Umbilical cord (tissue), 2 donors: ENCODE measurements around the gene IRF2. TPM values are rescaled to one million over a fixed set of nuclear protein-coding genes. Genes with fewer than 3 reads are reported as not detected.

Source experiments
- DNase-seq: peaks from one replicate; pipeline ENCODE4 v3.0.0-alpha.2; 2015; ENCODE audit warnings: low spot score
- total RNA-seq: library from RNA; depleted of rRNA; stranded (reverse); fragments of >200 nt; gene quantifications from one replicate; pipeline ENCODE4 v1.2.3, GENCODE V29; 2014; ENCODE audit warnings: low replicate concordance; ENCODE audit not compliant: insufficient read depth

Gene IRF2
- total RNA-seq, 1 donor from 2014 or later = 12.0 TPM

- no peak for DNase-seq
Measured at GRCh38 chr4:184450743-184451535, 23.4 kb downstream of the IRF2 start.

- peak; percentile 40 for DNase-seq
Measured at GRCh38 chr4:184450045-184450444, 24.3 kb downstream of the IRF2 start.

GRCh38 chr4:184448821-184449220 lies 25.5 kb downstream of the IRF2 start:
- peak; percentile 38 for DNase-seq

GRCh38 chr4:184448141-184448540 lies 26.2 kb downstream of the IRF2 start:
- DNase-seq = no peak

- no peak for DNase-seq
Measured at GRCh38 chr4:184447664-184448063, 26.7 kb downstream of the IRF2 start.

GRCh38 chr4:184446132-184446658 lies 28.2 kb downstream of the IRF2 start:
- no peak for DNase-seq

- DNase-seq = no peak
Measured at GRCh38 chr4:184444953-184445309, 29.4 kb downstream of the IRF2 start.

- DNase-seq = no peak
Measured at GRCh38 chr4:184444215-184444952, 30.0 kb downstream of the IRF2 start.

- DNase-seq = no peak
Measured at GRCh38 chr4:184443318-184443717, 31.0 kb downstream of the IRF2 start.

- no peak for DNase-seq
Measured at GRCh38 chr4:184442314-184442635, 32.1 kb downstream of the IRF2 start.

- no peak for DNase-seq
Measured at GRCh38 chr4:184441461-184442313, 32.7 kb downstream of the IRF2 start.

GRCh38 chr4:184440595-184441358 lies 33.6 kb downstream of the IRF2 start:
- no peak for DNase-seq

GRCh38 chr4:184439856-184440594 lies 34.3 kb downstream of the IRF2 start:
- DNase-seq = no peak

GRCh38 chr4:184439386-184439785 lies 35.0 kb downstream of the IRF2 start:
- DNase-seq = no peak

GRCh38 chr4:184438375-184438774 lies 36.0 kb downstream of the IRF2 start:
- DNase-seq = no peak

GRCh38 chr4:184437565-184438265 lies 36.6 kb downstream of the IRF2 start:
- no peak for DNase-seq

GRCh38 chr4:184434501-184435066 lies 39.8 kb downstream of the IRF2 start:
- DNase-seq = no peak

- no peak for DNase-seq
Measured at GRCh38 chr4:184434021-184434420, 40.3 kb downstream of the IRF2 start.

- no peak for DNase-seq
Measured at GRCh38 chr4:184433258-184433892, 41.0 kb downstream of the IRF2 start.
